ENCODE measurements around the gene TMEM247.

GRCh38 chr2:46494596-46494995 is 15.2 kb downstream of the TMEM247 start:
- TF ChIP-seq CTCF (IDR thresholded peaks at IDR 0.05; ENCODE audit: poor library complexity) (no peak), EZH2 (IDR thresholded peaks at IDR 0.05; ENCODE audit: borderline replicate concordance) (no peak)
